ENCODE data around the gene HABP2.

HABP2 gene

DNA sequence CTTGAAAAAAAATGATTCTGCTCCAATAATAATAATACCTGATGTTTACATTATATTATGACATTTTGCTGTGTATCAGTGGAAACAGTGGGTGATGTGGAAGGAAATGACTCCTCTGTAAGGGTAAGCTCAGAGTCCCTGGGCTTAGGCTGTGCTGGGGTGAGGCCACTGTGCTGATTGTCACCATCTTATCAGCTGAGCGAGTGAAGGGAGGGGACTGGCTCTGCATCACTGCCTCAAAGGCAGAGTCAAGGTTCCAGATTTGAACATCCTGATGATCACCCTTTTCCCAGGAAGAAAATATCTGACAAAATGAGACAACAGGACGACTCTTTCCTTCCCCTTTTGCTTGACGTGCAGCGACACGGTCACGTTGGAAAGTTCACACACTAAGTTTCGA lies 24.0 kb upstream of the HABP2 start:
- H4K20me1 ChIP-seq (ENCODE audit: insufficient read depth, low read length): no peaks in the 10 kb centered on the region
- H3K9me3 ChIP-seq (ENCODE audit: insufficient read depth, low read length, severe bottlenecking): no peaks in the 10 kb centered on the region
- peaks cover 9% of the 10 kb centered on the region for H3K27me3 ChIP-seq (ENCODE audit: insufficient read depth, low read length, poor library complexity)
- no peak overlapping the region for H3K4me3 ChIP-seq (ENCODE audit: low read depth in 1 of 2, low read length in 2 of 2)
- no peak overlapping the region for H3K4me2 ChIP-seq (ENCODE audit: insufficient read depth, low read length)
- H3K27ac ChIP-seq (ENCODE audit: low read length): no peak overlapping the region
- no peak overlapping the region for H2AFZ ChIP-seq (ENCODE audit: low read depth, low read length)
- TF ChIP-seq, protein P1, sequence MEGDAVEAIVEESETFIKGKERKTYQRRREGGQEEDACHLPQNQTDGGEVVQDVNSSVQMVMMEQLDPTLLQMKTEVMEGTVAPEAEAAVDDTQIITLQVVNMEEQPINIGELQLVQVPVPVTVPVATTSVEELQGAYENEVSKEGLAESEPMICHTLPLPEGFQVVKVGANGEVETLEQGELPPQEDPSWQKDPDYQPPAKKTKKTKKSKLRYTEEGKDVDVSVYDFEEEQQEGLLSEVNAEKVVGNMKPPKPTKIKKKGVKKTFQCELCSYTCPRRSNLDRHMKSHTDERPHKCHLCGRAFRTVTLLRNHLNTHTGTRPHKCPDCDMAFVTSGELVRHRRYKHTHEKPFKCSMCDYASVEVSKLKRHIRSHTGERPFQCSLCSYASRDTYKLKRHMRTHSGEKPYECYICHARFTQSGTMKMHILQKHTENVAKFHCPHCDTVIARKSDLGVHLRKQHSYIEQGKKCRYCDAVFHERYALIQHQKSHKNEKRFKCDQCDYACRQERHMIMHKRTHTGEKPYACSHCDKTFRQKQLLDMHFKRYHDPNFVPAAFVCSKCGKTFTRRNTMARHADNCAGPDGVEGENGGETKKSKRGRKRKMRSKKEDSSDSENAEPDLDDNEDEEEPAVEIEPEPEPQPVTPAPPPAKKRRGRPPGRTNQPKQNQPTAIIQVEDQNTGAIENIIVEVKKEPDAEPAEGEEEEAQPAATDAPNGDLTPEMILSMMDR (IDR thresholded peaks at IDR 0.05; ENCODE audit: borderline replicate concordance, extremely low read depth, low read length, poor library complexity, severe bottlenecking): no peak
- TF ChIP-seq EZH2 (IDR thresholded peaks at IDR 0.05; ENCODE audit: borderline replicate concordance, low read depth, low read length, severe bottlenecking): no peak
- H3K36me3 ChIP-seq (ENCODE audit: insufficient read depth, low read length): no peaks in the 10 kb centered on the region
- no peak for ATAC-seq (ENCODE audit: insufficient read depth, low read depth)
- no peak overlapping the region for H3K9ac ChIP-seq (ENCODE audit: low read depth, low read length)
- DNase-seq: no peak
- H3K79me2 ChIP-seq (ENCODE audit: insufficient read depth, low read length): no peaks in the 10 kb centered on the region
- no peaks in the 10 kb centered on the region for H3K4me1 ChIP-seq (ENCODE audit: insufficient read depth, low read length)

DNA sequence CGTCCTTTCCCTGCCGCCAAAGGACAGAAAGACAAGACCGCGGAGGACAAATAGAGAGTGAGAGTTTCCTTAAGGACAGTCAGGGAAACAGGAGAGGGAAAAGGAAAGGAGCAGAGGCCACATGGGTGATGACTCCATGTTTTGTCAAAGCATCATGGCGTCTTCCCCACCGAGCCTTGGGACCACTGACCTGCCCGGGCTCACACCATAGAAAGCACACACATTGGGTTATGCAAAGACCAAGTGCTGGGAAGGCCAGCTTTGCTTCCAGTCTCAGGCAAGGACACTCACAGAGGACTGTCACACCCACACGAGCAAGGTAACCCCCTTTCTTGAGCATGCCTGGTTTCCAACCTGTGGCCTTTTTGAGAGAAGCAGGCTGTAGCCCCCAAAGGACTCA lies 23.3 kb upstream of the HABP2 start:
- H3K36me3 ChIP-seq (ENCODE audit: insufficient read depth, low read length): no peaks in the 10 kb centered on the region
- H3K27ac ChIP-seq (ENCODE audit: low read length): no peak overlapping the region
- TF ChIP-seq, protein P1 (IDR thresholded peaks at IDR 0.05; ENCODE audit: borderline replicate concordance, extremely low read depth, low read length, poor library complexity, severe bottlenecking): no peak
- TF ChIP-seq EZH2 (IDR thresholded peaks at IDR 0.05; ENCODE audit: borderline replicate concordance, low read depth, low read length, severe bottlenecking): no peak
- H3K27me3 ChIP-seq (ENCODE audit: insufficient read depth, low read length, poor library complexity): peaks cover 9% of the 10 kb centered on the region
- H3K79me2 ChIP-seq (ENCODE audit: insufficient read depth, low read length): no peaks in the 10 kb centered on the region
- H3K4me3 ChIP-seq (ENCODE audit: low read depth in 1 of 2, low read length in 2 of 2): no peak overlapping the region
- no peak for ATAC-seq (ENCODE audit: insufficient read depth, low read depth)
- no peaks in the 10 kb centered on the region for H3K9me3 ChIP-seq (ENCODE audit: insufficient read depth, low read length, severe bottlenecking)
- no peak overlapping the region for H3K9ac ChIP-seq (ENCODE audit: low read depth, low read length)
- no peak overlapping the region for H2AFZ ChIP-seq (ENCODE audit: low read depth, low read length)
- H3K4me1 ChIP-seq (ENCODE audit: insufficient read depth, low read length): no peaks in the 10 kb centered on the region
- no peaks in the 10 kb centered on the region for H4K20me1 ChIP-seq (ENCODE audit: insufficient read depth, low read length)
- no peak for DNase-seq
- H3K4me2 ChIP-seq (ENCODE audit: insufficient read depth, low read length): no peak overlapping the region

DNA sequence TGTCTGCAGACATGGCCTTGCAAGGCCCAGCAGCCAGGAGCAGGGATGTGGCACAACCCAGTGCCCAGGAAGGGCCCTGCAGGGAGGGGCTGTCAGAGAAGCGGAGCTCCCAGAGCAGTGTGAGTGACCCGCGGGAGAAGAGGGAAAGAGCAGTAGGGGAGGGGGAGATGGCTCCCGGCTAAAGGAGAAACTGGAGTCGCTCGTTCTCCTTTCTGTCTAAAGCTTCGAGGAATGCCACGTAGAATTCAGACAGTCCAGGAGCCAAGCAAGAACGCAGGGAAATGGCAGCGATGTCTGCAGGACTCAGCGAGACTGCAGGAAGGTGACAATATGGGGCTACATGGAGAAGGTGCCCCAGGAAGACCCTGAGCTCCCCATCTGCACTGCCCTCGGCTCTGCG lies 22.4 kb upstream of the HABP2 start:
- H3K79me2 ChIP-seq (ENCODE audit: insufficient read depth, low read length): no peaks in the 10 kb centered on the region
- H3K36me3 ChIP-seq (ENCODE audit: insufficient read depth, low read length): no peaks in the 10 kb centered on the region
- H3K9ac ChIP-seq (ENCODE audit: low read depth, low read length): no peak overlapping the region
- peaks cover 9% of the 10 kb centered on the region for H3K27me3 ChIP-seq (ENCODE audit: insufficient read depth, low read length, poor library complexity)
- H3K4me3 ChIP-seq (ENCODE audit: low read depth in 1 of 2, low read length in 2 of 2): no peak overlapping the region
- TF ChIP-seq, protein P1 (IDR thresholded peaks at IDR 0.05; ENCODE audit: borderline replicate concordance, extremely low read depth, low read length, poor library complexity, severe bottlenecking): no peak
- TF ChIP-seq EZH2 (IDR thresholded peaks at IDR 0.05; ENCODE audit: borderline replicate concordance, low read depth, low read length, severe bottlenecking): no peak
- no peaks in the 10 kb centered on the region for H3K9me3 ChIP-seq (ENCODE audit: insufficient read depth, low read length, severe bottlenecking)
- no peak overlapping the region for H3K4me2 ChIP-seq (ENCODE audit: insufficient read depth, low read length)
- no peaks in the 10 kb centered on the region for H4K20me1 ChIP-seq (ENCODE audit: insufficient read depth, low read length)
- H3K27ac ChIP-seq (ENCODE audit: low read length): no peak overlapping the region
- no peak for ATAC-seq (ENCODE audit: insufficient read depth, low read depth)
- H2AFZ ChIP-seq (ENCODE audit: low read depth, low read length): no peak overlapping the region
- no peaks in the 10 kb centered on the region for H3K4me1 ChIP-seq (ENCODE audit: insufficient read depth, low read length)
- no peak for DNase-seq

DNA sequence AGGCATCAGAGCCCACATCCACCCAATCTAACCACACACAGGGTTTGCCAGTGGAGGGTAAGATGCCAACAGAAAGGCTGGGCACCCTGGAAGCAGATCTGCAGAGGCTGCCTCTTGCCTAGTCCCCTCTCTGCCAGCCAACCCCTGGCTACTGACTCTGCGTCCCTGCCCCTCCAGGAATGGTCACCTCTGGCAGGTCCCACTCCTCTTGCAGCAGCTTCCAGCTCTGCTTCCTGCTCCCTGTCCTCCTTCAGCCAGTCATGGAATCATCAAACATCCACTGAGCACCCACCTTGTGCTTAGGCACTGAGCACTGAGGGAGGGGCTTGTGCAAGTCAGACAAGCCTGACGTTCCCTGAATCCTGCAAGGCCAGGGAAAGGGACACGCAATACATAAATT lies 20.1 kb upstream of the HABP2 start:
- ATAC-seq (ENCODE audit: insufficient read depth, low read depth): no peak

More for the DNA sequence above, 20.1 kb upstream of the HABP2 start:
- no peaks in the 10 kb centered on the region for H3K4me1 ChIP-seq (ENCODE audit: insufficient read depth, low read length)
- DNase-seq: no peak
- no peak overlapping the region for H3K9ac ChIP-seq (ENCODE audit: low read depth, low read length)
- H4K20me1 ChIP-seq (ENCODE audit: insufficient read depth, low read length): no peaks in the 10 kb centered on the region
- H3K36me3 ChIP-seq (ENCODE audit: insufficient read depth, low read length): no peaks in the 10 kb centered on the region
- no peak overlapping the region for H3K27ac ChIP-seq (ENCODE audit: low read length)
- no peaks in the 10 kb centered on the region for H3K79me2 ChIP-seq (ENCODE audit: insufficient read depth, low read length)
- H3K4me3 ChIP-seq (ENCODE audit: low read depth in 1 of 2, low read length in 2 of 2): no peak overlapping the region
- no peak overlapping the region for H3K4me2 ChIP-seq (ENCODE audit: insufficient read depth, low read length)
- no peak overlapping the region for H2AFZ ChIP-seq (ENCODE audit: low read depth, low read length)
- H3K9me3 ChIP-seq (ENCODE audit: insufficient read depth, low read length, severe bottlenecking): no peaks in the 10 kb centered on the region
- TF ChIP-seq EZH2 (IDR thresholded peaks at IDR 0.05; ENCODE audit: borderline replicate concordance, low read depth, low read length, severe bottlenecking): no peak
- TF ChIP-seq, protein P1 (IDR thresholded peaks at IDR 0.05; ENCODE audit: borderline replicate concordance, extremely low read depth, low read length, poor library complexity, severe bottlenecking): no peak
- peaks cover 3% of the 10 kb centered on the region for H3K27me3 ChIP-seq (ENCODE audit: insufficient read depth, low read length, poor library complexity)

All from DND-41 (cell line).